GM21786 (cell line): ENCODE data around the gene OR5T3.
"Not testable (repeated sequence)": the region's sequence is repeated elsewhere in the genome, so short reads cannot be mapped to it uniquely, and the experiment has no call there.

Experiments
- ATAC-seq: cut with Tn5 transposase; IDR thresholded peaks from one replicate; pipeline ENCODE4 v1.9.1; 2021; ENCODE audit not compliant: unreplicated experiment

Gene OR5T3

GRCh38 chr11:56251954-56252353, at the start of gene OR5T3:
TSS of gene OR5T3 (plus strand) at chr11:56252254. CDS start at chr11:56252254, 0 bp downstream.
- no peak for ATAC-seq

GRCh38 chr11:56207790-56208189, 44.3 kb upstream of the OR5T3 start:
- no peak for ATAC-seq

- ATAC-seq, result no peak
These were observed 37.5 kb upstream of the OR5T3 start for GRCh38 chr11:56214537-56214936.

GRCh38 chr11:56219735-56220134, 32.3 kb upstream of the OR5T3 start:
- not testable (repeated sequence) for ATAC-seq

- no peak for ATAC-seq
These were observed 17.9 kb upstream of the OR5T3 start, which contains the start of gene OR5T2 for GRCh38 chr11:56234155-56234554. TSS of gene OR5T2 (minus strand) at chr11:56234255. CDS start at chr11:56233062, 1,193 bp downstream.

GRCh38 chr11:56271092-56271491, 19.0 kb downstream of the OR5T3 start:
- ATAC-seq, result no peak

- no peak for ATAC-seq
These were observed 21.8 kb downstream of the OR5T3 start, which contains the start of gene OR5T1 for GRCh38 chr11:56273854-56274253. TSS of gene OR5T1 (plus strand) at chr11:56274154. CDS start at chr11:56275639, 1,485 bp downstream.

GRCh38 chr11:56292154-56292553, 40.1 kb downstream of the OR5T3 start, which contains the start of gene OR8H1:
TSS of gene OR8H1 (minus strand) at chr11:56292254. CDS start at chr11:56291062, 1,192 bp downstream.
- ATAC-seq, result no peak

- no peak for ATAC-seq
These were observed 44.8 kb downstream of the OR5T3 start for GRCh38 chr11:56296898-56297297.
